DMS 273 (cell line): Measurements from ENCODE around the gene ARL6IP6.
A peak's percentile ranks its signal among the peaks of the same experiment; 100 is the strongest.

ENCODE experiments used
- DNase-seq: peaks from one replicate; lab custom pipeline; 2025; ENCODE audit not compliant: unreplicated experiment; lab: John Stamatoyannopoulos, UW

Gene ARL6IP6

GRCh38 chr2:152792974-152793373 is 74.6 kb downstream of the ARL6IP6 start:
- DNase-seq = no peak

GRCh38 chr2:152796941-152797340 is 78.5 kb downstream of the ARL6IP6 start:
- no peak for DNase-seq

- DNase-seq = no peak
Observed at GRCh38 chr2:152804687-152805408, 86.4 kb downstream of the ARL6IP6 start.

DNA sequence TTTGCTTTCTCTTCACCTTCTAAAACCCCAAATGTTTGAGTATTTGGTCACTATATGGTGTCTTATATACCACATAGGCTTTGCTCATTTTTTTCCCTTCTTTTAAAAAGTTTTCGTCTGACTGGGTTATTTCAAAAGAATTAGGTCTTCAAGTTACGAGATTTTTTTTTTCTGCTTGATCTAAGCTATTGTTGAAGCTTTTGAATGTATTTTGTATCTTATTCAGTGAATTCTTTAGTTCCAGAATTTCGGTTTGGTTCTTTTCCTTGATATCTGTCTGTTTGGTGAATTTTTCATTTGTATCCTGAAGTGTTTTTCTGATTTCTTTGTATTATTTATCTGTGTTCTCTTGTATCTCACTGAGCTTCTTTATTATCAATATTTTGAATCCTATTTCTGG is 93.5 kb downstream of the ARL6IP6 start:
- peak; percentile 16 for DNase-seq
